ENCODE data around the gene NOD1. TPM values are rescaled to one million over a fixed set of nuclear protein-coding genes. Genes with fewer than 3 reads are reported as not detected.

NOD1 gene
- total RNA-seq, 4 donors from 2014 or later: 17.6 to 36.5 (median 23.0) TPM

DNA sequence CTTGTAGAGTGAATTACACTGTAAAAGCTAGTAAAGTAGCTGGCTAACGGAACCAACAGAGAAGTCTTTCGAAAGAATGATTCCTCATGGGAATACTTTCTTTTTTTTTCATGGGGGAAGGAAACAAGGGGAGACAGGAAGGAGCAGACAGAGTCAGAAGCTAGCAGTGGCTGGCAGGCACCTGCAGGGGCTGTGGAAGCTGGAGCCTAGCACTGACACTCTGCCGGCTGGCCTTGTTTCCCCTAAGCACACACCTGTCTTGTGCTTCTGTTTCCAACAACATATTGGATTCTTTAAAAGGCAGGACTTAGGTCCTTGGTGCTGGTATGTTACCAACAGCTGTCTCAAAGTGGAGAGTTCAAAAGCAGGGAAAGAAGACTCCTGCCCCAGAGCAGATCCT is 24.7 kb downstream of the NOD1 start:
- TF ChIP-seq, protein P1, sequence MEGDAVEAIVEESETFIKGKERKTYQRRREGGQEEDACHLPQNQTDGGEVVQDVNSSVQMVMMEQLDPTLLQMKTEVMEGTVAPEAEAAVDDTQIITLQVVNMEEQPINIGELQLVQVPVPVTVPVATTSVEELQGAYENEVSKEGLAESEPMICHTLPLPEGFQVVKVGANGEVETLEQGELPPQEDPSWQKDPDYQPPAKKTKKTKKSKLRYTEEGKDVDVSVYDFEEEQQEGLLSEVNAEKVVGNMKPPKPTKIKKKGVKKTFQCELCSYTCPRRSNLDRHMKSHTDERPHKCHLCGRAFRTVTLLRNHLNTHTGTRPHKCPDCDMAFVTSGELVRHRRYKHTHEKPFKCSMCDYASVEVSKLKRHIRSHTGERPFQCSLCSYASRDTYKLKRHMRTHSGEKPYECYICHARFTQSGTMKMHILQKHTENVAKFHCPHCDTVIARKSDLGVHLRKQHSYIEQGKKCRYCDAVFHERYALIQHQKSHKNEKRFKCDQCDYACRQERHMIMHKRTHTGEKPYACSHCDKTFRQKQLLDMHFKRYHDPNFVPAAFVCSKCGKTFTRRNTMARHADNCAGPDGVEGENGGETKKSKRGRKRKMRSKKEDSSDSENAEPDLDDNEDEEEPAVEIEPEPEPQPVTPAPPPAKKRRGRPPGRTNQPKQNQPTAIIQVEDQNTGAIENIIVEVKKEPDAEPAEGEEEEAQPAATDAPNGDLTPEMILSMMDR (IDR thresholded peaks at IDR 0.05; ENCODE audit: low read depth): no peak

DNA sequence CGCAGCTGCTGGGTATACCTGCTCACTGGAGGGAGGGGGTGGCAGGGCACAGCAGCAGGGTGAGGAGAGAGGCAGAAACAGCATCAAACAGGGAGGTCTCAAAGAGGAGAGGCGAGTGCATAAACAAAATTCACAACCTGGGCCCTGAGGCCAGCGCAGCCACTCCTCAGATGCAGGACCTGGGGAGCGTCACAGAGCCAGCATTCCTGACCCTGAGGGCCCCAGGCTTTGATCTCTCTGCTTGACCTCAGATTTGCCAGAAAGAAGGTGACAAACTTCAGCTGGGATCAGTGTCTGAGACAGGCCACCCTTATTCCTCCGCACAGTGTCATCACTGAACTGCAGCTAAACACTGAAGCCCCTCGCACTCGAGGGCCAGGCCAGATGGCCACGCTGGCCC is 25.6 kb downstream of the NOD1 start:
- TF ChIP-seq, protein P1 (IDR thresholded peaks at IDR 0.05; ENCODE audit: low read depth): no peak

DNA sequence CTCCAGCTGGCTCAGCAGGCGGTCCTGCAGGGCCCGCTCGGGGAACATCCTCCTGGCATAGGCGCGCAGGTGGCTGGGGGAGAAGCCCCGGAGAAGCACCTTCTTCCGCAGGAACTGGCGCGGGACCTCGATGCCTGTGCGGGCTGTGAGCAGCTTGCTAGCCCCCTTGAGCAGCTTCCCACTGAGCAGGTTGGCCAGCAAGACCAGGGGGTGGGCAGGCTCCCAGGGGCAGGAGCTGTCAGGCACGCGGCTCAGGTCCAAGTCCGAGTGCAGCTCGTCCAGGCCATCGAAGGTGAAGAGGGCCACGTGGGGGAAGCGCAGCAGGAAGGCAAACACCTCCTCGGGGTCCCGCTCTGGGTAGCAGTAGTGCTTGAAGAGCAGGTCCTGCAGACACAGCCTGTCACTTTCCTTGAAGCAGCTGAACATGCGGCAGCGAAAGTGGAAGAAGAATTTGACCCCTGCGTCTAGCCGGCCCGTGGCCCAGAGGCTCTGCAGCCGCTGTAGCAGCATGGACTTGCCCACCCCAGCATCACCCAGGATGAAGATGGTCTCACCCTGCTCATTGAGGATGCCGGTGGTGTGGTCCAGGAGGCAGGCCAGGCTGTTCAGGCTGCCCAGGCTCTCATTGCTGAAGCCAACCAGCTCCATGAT is 26.2 kb downstream of the NOD1 start:
- TF ChIP-seq, protein P1 (IDR thresholded peaks at IDR 0.05; ENCODE audit: low read depth): no peak

DNA sequence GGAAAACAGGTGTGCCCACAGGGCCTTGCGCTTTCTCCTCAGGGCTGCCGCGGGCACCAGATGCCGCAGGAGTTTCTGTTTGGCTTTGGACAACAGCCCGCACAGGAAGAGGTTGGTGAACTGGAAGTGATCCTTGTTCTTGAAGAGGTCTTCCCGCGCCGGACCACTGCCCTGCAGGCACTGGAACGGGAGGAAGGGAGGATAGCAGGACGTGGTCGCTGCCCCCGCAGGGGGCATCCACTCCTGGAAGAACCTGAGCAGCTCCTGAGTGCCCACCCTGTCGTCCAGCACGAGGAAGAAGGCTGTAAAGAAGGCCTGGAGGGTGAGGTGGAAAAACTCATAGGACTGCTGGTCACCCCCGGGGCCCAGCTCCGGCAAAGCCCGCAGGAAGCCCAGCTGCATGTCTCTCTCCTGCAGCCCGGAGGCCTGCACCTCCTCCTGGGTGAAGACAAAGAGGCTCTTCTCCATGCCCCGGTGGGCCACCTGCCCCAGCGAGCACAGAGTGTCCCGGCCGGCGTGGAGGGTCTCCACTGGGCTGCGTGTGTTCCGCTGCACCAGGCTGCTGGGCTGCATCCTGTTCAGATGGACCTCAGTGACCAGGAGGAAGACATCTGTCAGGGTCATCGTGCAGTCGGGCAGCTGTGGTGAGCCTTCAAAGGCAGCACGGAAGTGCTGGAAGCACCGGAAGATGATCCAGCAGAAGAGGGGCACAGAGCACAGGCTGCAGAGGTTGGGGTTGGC is 26.9 kb downstream of the NOD1 start:
- TF ChIP-seq, protein P1 (IDR thresholded peaks at IDR 0.05; ENCODE audit: low read depth): no peak

DNA sequence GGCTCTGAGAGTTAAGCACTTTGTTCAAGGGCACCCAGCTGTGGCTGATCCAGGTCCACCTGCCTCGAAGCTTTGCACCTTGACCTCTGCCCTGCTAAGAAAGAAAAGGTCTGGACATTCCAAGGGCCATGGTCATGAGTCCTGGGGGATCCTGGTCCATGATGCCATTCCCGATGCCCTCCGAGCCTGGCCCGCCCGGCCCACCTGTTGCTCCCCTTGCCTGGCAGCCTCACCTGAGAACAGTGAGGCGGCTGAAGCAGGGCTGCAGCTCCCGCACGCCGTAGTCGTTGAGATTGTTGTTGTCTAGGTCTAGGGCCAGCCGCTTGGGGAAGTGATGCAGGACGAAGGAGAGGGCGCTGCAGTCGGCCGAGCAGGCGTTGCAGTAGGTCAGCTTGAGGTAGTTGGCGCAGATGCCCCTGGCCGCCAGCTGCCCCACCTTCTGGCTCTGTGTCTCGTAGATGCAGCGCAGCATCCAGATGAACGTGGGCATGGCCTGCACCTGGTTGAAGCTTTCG is 27.5 kb downstream of the NOD1 start:
- TF ChIP-seq, protein P1 (IDR thresholded peaks at IDR 0.05; ENCODE audit: low read depth): no peak

DNA sequence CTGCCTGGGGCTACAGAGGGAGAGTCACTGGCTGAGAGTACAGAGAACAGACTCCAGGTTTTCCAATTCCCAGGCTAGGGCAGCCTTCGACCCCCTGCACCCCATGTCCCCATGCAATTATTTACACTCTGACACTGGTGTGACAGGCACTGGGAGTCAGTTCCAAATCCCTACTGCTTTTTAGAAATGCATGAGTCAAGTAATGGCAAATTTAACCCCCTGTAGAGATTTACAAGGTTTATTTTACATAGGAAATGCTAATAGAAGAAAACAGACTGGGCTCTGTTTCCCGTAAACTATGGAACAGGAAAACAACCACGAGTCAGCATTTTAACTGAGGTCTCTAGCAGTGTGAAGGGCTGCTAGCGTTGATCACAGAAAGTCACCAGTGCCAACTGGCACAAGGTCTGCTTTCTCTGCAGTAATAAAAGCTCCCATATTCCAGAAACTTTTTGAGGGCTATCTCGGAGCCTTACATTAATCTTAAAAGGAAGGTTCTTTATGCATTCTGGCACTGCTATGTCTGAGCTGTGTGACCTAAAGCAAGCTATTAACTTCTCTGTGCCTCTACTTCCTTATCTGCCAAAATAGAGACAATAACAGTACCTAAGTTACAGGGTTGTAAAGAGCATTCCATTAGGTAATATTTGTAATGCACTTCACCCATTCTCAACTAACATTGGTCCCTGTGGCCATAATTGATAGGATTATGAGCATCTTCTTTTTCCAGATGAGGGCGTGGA is 28.2 kb downstream of the NOD1 start:
- TF ChIP-seq, protein P1 (IDR thresholded peaks at IDR 0.05; ENCODE audit: low read depth): no peak

Measured in subcutaneous adipose tissue (tissue), 4 donors.